Daoy (cell line): ENCODE measurements around the gene POLR1B. TPM values are rescaled to one million over a fixed set of nuclear protein-coding genes. Genes with fewer than 3 reads are reported as not detected.
"Not testable (repeated sequence)": the region's sequence is repeated elsewhere in the genome, so short reads cannot be mapped to it uniquely, and the experiment has no call there.

Experiments used
- DNase-seq: peaks from one replicate; pipeline ENCODE4 v3.0.0-alpha.2; 2015; ENCODE audit warnings: low read depth
- total RNA-seq: library from RNA; depleted of rRNA; stranded (reverse); fragments of >200 nt; shearing (Covaris generic); gene quantifications from 2 replicates; pipeline ENCODE4 v1.2.3, GENCODE V29; 2014; rRNA removed

POLR1B gene
- total RNA-seq: 26.3 and 29.9 TPM in 2 replicates

GRCh38 chr2:112542123-112542983 is at the start of gene POLR1B:
POLR1B (plus strand) TSS chr2:112542465; CDS start chr2:112542495, 30 bp downstream.
- peak; percentile 90 for DNase-seq

- no peak for DNase-seq
Observed at GRCh38 chr2:112493048-112493447, 49.2 kb upstream of the POLR1B start.

GRCh38 chr2:112493858-112494648 is 48.2 kb upstream of the POLR1B start:
- DNase-seq: peak; percentile 66

- no peak for DNase-seq
Observed at GRCh38 chr2:112494828-112495227, 47.4 kb upstream of the POLR1B start.

GRCh38 chr2:112495878-112496277 is 46.4 kb upstream of the POLR1B start:
- not testable (repeated sequence) for DNase-seq

- not testable (repeated sequence) for DNase-seq
Observed at GRCh38 chr2:112500850-112501484, 41.3 kb upstream of the POLR1B start.

- DNase-seq: not testable (repeated sequence)
Observed at GRCh38 chr2:112509239-112509998, 32.8 kb upstream of the POLR1B start.

GRCh38 chr2:112516801-112517200 is 25.5 kb upstream of the POLR1B start:
- no peak for DNase-seq

- DNase-seq: no peak
Observed at GRCh38 chr2:112518807-112519206, 23.5 kb upstream of the POLR1B start.

- DNase-seq: no peak
Observed at GRCh38 chr2:112519506-112519905, 22.8 kb upstream of the POLR1B start.

- no peak for DNase-seq
Observed at GRCh38 chr2:112520234-112520783, 22.0 kb upstream of the POLR1B start.

- no peak for DNase-seq
Observed at GRCh38 chr2:112523291-112523777, 18.9 kb upstream of the POLR1B start.

- DNase-seq: not testable (repeated sequence)
Observed at GRCh38 chr2:112524276-112524675, 18.0 kb upstream of the POLR1B start.

GRCh38 chr2:112528541-112528940 is 13.7 kb upstream of the POLR1B start:
- no peak for DNase-seq

- DNase-seq: no peak
Observed at GRCh38 chr2:112529757-112530156, 12.5 kb upstream of the POLR1B start.

GRCh38 chr2:112530728-112531127 is 11.5 kb upstream of the POLR1B start:
- no peak for DNase-seq

GRCh38 chr2:112534826-112535225 is 7.4 kb upstream of the POLR1B start:
- DNase-seq: no peak

GRCh38 chr2:112536665-112537064 is 5.6 kb upstream of the POLR1B start:
- not testable (repeated sequence) for DNase-seq

GRCh38 chr2:112539306-112539705 is 3.0 kb upstream of the POLR1B start:
- no peak for DNase-seq

- no peak for DNase-seq
Observed at GRCh38 chr2:112540906-112541305, 1.4 kb upstream of the POLR1B start.
